ENCODE measurements around the gene CIC.

CIC gene

DNA sequence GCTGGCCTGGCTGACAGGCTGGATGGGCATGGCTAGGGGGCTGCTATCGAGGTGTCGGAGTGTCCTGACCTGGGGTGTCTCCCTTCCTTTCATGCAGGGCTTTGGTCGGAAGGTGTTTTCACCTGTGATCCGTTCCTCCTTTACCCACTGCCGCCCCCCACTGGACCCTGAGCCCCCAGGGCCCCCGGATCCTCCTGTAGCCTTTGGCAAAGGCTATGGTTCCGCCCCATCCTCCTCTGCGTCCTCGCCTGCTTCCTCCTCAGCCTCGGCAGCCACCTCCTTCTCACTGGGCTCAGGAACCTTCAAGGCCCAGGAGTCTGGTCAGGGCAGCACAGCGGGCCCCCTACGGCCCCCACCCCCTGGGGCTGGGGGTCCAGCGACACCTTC, 21.1 kb downstream of the CIC start:
- DNase-seq, result no peak

DNA sequence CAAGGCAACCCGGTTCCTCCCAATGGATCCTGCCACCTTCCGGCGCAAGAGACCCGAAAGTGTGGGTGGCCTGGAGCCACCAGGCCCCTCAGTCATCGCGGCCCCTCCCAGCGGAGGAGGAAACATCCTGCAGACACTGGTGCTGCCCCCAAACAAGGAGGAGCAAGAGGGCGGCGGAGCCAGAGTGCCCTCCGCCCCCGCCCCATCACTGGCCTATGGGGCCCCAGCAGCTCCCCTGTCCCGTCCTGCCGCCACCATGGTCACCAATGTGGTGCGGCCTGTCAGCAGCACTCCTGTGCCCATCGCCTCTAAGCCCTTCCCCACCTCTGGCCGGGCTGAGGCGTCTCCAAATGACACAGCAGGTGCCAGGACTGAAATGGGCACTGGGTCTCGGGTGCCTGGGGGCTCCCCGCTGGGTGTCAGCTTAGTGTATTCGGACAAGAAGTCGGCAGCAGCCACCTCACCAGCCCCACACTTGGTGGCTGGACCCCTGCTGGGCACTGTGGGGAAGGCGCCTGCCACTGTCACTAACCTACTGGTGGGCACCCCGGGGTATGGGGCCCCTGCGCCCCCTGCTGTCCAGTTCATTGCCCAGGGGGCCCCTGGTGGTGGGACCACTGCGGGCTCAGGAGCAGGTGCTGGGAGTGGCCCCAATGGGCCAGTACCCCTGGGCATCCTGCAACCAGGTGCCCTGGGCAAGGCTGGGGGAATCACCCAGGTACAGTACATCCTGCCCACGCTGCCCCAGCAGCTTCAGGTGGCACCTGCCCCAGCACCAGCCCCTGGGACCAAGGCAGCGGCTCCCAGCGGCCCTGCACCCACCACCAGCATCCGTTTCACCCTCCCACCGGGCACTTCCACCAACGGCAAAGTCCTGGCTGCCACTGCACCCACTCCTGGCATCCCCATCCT, 21.7 kb downstream of the CIC start:
- DNase-seq, result no peak

DNA sequence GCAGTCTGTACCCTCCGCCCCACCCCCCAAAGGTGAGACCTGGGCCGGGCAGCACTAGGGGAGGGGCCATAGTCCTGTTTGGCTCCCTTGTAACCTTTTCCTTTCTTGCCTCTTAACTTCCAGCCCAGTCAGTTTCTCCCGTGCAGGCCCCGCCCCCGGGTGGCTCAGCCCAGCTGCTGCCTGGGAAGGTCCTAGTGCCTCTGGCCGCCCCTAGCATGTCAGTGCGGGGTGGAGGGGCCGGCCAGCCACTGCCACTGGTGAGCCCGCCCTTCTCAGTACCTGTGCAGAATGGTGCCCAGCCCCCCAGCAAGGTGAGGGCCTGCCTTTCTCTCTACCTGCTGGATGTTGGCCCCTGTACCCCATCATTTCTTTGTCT, 22.4 kb downstream of the CIC start:
- peak; percentile 44 for DNase-seq

GRCh38 chr19:42292042-42292960, 23.2 kb downstream of the CIC start:
- peak; percentile 36 for DNase-seq

- peak; percentile 38 for DNase-seq
Measured at GRCh38 chr19:42292963-42293362, 23.9 kb downstream of the CIC start.

DNA sequence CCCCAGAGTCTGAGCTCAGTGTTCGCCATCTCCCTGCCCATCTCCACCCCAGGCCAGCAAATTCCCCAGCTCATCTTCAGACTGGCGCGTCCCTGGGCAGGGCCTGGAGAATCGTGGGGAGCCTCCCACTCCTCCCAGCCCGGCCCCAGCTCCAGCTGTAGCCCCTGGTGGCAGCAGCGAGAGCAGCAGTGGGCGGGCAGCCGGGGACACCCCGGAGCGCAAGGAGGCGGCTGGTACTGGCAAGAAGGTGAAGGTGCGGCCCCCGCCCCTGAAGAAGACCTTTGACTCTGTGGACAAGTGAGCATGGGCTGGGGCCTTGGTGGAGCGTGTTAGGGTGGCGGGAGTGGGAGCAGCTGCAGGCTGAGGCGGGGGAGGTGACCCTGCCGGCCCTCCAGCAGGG, 24.5 kb downstream of the CIC start:
- no peak for DNase-seq

GRCh38 chr19:42293948-42294347, 24.9 kb downstream of the CIC start:
- DNase-seq, result peak; percentile 45

DNA sequence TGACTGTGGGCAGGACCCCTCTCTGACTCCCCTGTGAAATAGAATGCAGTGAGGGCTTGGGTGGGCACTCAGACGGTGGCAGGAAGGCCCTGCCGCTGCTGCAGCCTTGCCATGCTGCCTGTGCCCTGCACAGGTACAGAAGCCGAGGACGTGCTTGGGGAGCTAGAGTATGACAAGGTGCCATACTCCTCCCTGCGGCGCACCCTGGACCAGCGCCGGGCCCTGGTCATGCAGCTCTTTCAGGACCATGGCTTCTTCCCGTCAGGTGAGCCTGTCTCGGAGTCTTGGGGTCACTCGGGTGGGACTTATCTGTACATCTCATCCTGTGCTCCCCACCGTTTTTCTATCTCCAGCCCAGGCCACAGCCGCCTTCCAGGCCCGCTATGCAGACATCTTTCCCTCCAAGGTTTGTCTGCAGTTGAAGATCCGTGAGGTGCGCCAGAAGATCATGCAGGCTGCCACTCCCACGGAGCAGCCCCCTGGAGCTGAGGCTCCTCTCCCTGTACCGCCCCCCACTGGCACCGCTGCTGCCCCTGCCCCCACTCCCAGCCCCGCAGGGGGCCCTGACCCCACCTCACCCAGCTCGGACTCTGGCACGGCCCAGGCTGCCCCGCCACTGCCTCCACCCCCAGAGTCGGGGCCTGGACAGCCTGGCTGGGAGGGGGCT, 25.6 kb downstream of the CIC start:
- peak; percentile 43 for DNase-seq

GRCh38 chr19:42295342-42295741, 26.3 kb downstream of the CIC start:
- no peak for DNase-seq

GRCh38 chr19:42295831-42296525, 26.9 kb downstream of the CIC start:
- DNase-seq, result peak; percentile 88

DNA sequence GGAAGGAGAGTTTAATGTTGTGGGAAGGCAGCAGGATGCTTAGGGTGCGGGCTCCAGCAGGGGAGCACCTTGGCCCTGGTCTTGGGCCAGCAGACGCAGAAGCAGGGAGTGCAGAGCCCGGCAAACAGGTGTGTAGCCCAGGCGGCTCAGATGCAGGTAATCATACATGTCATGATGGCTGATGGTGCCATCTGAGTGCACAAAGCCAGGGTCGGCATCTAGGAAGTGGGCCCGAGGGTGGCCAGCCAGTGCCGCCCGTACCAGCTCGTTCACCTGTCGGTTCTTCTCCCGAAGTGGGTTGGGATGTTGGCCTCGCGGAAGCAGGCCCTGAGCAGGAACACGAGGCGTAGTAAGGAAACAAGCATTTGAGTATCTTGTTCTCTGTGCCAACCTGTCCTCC, 28.0 kb downstream of the CIC start:
- no peak for DNase-seq

DNA sequence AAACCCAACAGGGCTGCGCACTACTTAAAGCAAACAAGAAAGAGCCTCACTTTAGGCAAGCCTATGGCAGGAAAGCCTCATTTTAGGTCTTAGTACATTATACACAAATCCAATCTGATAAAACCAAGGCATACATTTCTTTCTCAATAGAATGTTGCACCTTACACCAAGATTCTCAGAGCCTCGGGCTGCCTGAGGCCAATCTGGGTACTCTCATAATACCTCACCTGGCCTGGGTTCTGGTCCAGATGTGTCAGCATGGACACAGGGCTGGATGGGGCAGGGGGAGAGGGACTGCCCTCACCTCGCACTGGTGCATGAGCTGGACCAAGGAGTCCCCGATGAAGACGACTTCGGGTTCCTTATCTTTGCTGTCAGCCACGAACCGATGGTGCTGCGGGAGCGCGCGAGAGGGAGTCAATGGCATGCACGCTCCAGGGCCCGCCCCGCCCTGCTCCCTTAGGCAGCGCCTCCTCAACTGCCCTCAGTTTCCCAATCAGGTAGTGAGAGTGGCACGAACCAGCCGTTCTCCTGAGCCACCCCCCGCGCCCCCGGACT, 32.7 kb downstream of the CIC start, which contains the start of gene PRR19:
Gene PRR19 (plus strand): TSS at position 487 of the 558 bp plus-strand sequence. CDS start 7,453 bp downstream, outside the sequence.
- DNase-seq, result no peak

GRCh38 chr19:42303101-42303464, 34.0 kb downstream of the CIC start:
- no peak for DNase-seq

GRCh38 chr19:42303876-42304275, 34.8 kb downstream of the CIC start:
- no peak for DNase-seq

GRCh38 chr19:42306646-42307045, 37.6 kb downstream of the CIC start:
- DNase-seq, result no peak

- DNase-seq, result no peak
Measured at GRCh38 chr19:42309686-42310085, 40.6 kb downstream of the CIC start.

GRCh38 chr19:42311657-42312056, 42.6 kb downstream of the CIC start:
- DNase-seq, result no peak

GRCh38 chr19:42312370-42312769, 43.3 kb downstream of the CIC start:
- no peak for DNase-seq

DNA sequence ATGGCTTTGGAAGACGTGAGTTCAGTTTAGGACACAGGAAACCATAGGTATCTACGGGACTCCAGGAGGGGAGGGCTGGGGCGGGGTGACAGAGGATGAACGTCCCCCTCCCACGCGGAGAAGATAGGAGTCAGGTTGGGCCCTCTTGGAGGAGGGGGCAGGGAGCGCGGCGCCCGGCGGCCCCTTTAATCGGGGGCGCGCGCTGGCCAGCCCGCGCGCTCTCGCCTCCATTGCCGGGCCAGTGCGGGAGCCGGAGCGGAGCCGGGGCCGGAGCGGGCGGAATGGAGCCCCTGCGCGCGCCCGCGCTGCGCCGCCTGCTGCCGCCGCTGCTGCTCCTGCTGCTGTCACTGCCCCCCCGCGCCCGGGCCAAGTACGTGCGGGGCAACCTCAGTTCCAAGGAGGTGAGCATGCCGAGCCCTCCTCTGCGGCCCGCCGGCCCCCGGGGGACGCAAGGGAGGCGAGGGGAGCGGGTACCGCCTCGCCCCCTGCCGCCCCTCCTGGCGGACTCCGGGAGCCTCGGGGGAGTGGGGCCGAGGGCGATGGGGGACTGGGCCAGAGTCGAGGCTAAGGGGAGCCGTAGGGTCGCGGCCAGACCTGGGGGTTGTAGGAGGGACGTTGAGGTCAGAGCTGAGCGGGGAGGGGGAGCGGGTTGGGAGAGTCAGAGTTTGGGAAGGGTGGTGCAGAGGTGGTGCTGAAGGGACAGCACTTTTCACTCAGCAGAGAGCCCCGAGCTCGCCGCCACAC, 44.2 kb downstream of the CIC start, which contains the start of gene TMEM145:
Gene TMEM145 (plus strand): TSS at position 214 of the 744 bp plus-strand sequence. CDS start 68 bp downstream, at position 282.
- no peak for DNase-seq

GRCh38 chr19:42313840-42314755, 45.0 kb downstream of the CIC start:
- no peak for DNase-seq

All from right forelimb (tissue), 1 donor.